Measurements from ENCODE around the gene SPOP. TPM values are rescaled to one million over a fixed set of nuclear protein-coding genes. Genes with fewer than 3 reads are reported as not detected.

The SPOP gene
- total and polyA plus RNA-seq, 2 experiments from 2014 or later = 13.9 to 18.6 TPM

DNA sequence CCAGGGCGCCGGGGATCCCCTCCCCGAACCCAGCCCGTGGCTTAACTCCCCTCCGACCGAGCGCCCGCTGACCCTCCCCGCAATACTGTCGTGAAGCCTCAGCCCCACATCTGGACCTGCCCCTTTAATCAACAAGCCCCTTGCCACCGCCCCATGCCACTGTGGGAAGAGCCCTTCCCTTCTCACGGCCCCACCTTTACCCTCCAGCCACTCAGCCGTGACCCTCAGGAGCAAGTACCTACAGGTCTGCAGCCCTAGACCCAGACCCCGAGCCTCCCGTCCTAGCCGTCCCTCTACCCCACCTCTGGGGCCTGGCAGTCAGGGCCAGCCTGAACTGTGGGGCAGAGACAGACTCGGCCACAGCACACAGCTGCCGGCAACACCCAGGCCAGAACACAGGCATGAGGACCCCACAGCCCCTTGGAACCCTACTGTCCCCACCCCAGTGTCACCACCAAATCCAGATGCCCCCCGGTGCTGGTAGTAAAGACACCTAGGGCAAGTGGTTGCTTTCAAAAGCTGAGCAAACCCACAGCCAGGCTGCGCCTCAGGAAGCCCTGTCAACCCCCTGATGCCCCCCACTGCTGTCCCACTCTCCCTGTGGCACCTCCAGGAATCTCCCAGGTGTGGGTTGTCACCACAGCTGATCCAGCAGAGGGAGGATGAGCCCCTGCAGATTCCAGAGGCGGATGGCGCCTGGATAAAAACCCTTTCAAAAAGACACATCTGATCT, 100.8 kb downstream of the SPOP start (continued):
- TF ChIP-seq, protein P1, sequence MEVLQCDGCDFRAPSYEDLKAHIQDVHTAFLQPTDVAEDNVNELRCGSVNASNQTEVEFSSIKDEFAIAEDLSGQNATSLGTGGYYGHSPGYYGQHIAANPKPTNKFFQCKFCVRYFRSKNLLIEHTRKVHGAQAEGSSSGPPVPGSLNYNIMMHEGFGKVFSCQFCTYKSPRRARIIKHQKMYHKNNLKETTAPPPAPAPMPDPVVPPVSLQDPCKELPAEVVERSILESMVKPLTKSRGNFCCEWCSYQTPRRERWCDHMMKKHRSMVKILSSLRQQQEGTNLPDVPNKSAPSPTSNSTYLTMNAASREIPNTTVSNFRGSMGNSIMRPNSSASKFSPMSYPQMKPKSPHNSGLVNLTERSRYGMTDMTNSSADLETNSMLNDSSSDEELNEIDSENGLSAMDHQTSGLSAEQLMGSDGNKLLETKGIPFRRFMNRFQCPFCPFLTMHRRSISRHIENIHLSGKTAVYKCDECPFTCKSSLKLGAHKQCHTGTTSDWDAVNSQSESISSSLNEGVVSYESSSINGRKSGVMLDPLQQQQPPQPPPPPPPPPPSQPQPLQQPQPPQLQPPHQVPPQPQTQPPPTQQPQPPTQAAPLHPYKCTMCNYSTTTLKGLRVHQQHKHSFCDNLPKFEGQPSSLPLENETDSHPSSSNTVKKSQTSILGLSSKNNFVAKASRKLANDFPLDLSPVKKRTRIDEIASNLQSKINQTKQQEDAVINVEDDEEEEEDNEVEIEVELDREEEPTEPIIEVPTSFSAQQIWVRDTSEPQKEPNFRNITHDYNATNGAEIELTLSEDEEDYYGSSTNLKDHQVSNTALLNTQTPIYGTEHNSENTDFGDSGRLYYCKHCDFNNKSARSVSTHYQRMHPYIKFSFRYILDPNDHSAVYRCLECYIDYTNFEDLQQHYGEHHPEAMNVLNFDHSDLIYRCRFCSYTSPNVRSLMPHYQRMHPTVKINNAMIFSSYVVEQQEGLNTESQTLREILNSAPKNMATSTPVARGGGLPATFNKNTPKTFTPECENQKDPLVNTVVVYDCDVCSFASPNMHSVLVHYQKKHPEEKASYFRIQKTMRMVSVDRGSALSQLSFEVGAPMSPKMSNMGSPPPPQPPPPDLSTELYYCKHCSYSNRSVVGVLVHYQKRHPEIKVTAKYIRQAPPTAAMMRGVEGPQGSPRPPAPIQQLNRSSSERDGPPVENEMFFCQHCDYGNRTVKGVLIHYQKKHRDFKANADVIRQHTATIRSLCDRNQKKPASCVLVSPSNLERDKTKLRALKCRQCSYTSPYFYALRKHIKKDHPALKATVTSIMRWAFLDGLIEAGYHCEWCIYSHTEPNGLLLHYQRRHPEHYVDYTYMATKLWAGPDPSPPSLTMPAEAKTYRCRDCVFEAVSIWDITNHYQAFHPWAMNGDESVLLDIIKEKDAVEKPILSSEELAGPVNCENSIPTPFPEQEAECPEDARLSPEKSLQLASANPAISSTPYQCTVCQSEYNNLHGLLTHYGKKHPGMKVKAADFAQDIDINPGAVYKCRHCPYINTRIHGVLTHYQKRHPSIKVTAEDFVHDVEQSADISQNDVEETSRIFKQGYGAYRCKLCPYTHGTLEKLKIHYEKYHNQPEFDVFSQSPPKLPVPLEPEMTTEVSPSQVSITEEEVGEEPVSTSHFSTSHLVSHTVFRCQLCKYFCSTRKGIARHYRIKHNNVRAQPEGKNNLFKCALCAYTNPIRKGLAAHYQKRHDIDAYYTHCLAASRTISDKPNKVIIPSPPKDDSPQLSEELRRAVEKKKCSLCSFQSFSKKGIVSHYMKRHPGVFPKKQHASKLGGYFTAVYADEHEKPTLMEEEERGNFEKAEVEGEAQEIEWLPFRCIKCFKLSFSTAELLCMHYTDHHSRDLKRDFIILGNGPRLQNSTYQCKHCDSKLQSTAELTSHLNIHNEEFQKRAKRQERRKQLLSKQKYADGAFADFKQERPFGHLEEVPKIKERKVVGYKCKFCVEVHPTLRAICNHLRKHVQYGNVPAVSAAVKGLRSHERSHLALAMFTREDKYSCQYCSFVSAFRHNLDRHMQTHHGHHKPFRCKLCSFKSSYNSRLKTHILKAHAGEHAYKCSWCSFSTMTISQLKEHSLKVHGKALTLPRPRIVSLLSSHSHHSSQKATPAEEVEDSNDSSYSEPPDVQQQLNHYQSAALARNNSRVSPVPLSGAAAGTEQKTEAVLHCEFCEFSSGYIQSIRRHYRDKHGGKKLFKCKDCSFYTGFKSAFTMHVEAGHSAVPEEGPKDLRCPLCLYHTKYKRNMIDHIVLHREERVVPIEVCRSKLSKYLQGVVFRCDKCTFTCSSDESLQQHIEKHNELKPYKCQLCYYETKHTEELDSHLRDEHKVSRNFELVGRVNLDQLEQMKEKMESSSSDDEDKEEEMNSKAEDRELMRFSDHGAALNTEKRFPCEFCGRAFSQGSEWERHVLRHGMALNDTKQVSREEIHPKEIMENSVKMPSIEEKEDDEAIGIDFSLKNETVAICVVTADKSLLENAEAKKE (CRISPR knock-in tag; IDR thresholded peaks at IDR 0.05) = no peak

DNA sequence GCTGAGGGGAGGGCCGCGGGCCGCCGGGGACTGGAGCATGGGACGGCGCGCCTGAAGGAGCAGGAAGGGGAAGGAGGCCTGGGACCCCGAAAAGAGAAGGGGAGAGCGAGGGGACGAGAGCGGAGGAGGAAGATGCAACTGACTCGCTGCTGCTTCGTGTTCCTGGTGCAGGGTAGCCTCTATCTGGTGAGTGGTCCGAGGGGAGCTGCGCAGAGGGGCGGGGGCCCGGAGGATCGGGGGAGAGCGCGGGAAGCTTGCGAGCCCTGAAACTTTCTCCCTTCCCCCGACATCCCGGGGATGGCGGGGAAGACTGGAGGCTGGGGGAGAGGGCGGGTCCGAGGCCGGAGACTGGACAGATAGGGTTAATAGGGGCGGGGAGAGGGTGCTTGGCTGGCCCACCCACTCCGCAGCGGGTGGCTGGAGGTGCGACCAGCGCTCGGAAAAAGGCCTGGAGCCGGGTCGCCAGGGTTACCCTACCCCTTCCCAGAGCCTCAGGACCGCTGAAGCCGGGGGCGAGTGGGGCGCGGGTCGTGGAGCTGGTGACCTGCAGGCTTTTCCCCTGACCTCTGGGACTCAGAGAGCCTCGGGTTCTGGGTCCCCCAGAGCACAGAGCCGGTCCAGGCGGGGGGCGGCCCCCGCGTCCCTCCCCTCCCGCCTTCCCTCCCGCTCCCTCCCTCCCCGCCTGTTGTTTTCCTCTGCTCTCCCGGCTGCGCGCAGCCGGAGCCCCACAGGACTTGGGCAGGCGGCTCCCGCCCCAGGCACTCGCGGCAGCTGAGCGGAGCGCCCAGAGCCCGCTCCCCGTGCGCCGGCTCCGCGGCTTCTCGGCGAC, 101.6 kb downstream of the SPOP start:
- H3K27ac ChIP-seq (ENCODE audit: low read depth) = no peak overlapping the region
- ATAC-seq (peak; percentile 64), DNase-seq (ENCODE audit: low spot score) (peak; percentile 82)
- peaks cover 8% of the 10 kb centered on the region; the same call in 1 of the 2 replicates for H3F3A ChIP-seq (replicated peaks; ENCODE audit: low read depth)
- H3K4me3 ChIP-seq = peak overlapping the region; percentile 89
- peak overlapping the region; percentile 89 for H3K4me3 Mint-ChIP-seq
- no peaks in the 10 kb centered on the region for H3K79me2 ChIP-seq (replicated peaks; ENCODE audit: insufficient read depth)
- no peaks in the 10 kb centered on the region; the same call in 1 of the 2 replicates for H4K20me1 ChIP-seq (replicated peaks; ENCODE audit: insufficient read depth)
- peaks cover 16% of the 10 kb centered on the region for H3K4me1 ChIP-seq (ENCODE audit: insufficient read depth)
- peak overlapping the region; percentile 94 for H3K4me2 ChIP-seq
- no peaks in the 10 kb centered on the region for H3K36me3 ChIP-seq (ENCODE audit: insufficient read depth)
- H3K36me3 Mint-ChIP-seq (ENCODE audit: low read depth) = no peaks in the 10 kb centered on the region
- TF ChIP-seq CREB1 (CRISPR knock-in tag; IDR thresholded peaks at IDR 0.05; ENCODE audit: low read depth) = no peak
- peak; percentile 37; the same call in 1 of the 2 replicates for TF ChIP-seq POLR2AphosphoS5 (IDR thresholded peaks at IDR 0.05; ENCODE audit: low read depth)
- TF ChIP-seq ETS1 (IDR thresholded peaks at IDR 0.05) = 0 out of 2 replicates have a peak, but pooled peaks have one; percentile 9
- no peaks in the 10 kb centered on the region for H3K9me3 Mint-ChIP-seq
- no peak overlapping the region for H3K27ac Mint-ChIP-seq
- H2AFZ ChIP-seq = peak overlapping the region; percentile 98
- H3K4me1 Mint-ChIP-seq = peaks cover 36% of the 10 kb centered on the region
- peaks cover 19% of the 10 kb centered on the region for H3K27me3 Mint-ChIP-seq (ENCODE audit: insufficient read depth, low read depth, poor library complexity)
- H3K27me3 ChIP-seq (ENCODE audit: insufficient read depth) = peaks cover 25% of the 10 kb centered on the region
- H3K9me2 ChIP-seq (ENCODE audit: insufficient read depth) = no peaks in the 10 kb centered on the region

Measured in GM23338 (cell line).